Keratinocyte (primary cell): Measurements from ENCODE around the gene PARD3. TPM values are rescaled to one million over a fixed set of nuclear protein-coding genes. Genes with fewer than 3 reads are reported as not detected.
"Not testable (repeated sequence)": the region's sequence is repeated elsewhere in the genome, so short reads cannot be mapped to it uniquely, and the experiment has no call there.

Experiments
- DNase-seq: peaks from one replicate; pipeline ENCODE4 v3.0.0-alpha.2; 2011; ENCODE audit warnings: low read depth, missing footprints, low spot score
- FAIRE-seq: peaks from 2 replicates; lab custom pipeline; 2011; peaks lifted over from hg19 to GRCh38; lab: Jason Lieb, UNC
- H2AFZ ChIP-seq: 2 replicates; pipeline ENCODE4 v1.6.0; 2012; ENCODE audit warnings: low read length, control low read depth, inconsistent platforms; ENCODE audit not compliant: control insufficient read depth
- H3K27ac ChIP-seq: 2 replicates; pipeline ENCODE4 v1.5.1; 2011; ENCODE audit warnings: low read length; ENCODE audit not compliant: control insufficient read depth, insufficient read depth
- H3K27me3 ChIP-seq: 3 replicates; pipeline ENCODE4 v1.6.0; 2011; ENCODE audit warnings: low read length; ENCODE audit not compliant: control insufficient read depth, insufficient read depth; ENCODE audit errors: extremely low read depth
- H3K36me3 ChIP-seq, 2 experiments: 2 replicates in 1 of 2; 3 replicates in 1 of 2; pipeline ENCODE4 v1.5.1; 2011; ENCODE audit warnings: low read length in 2 of 2, mild to moderate bottlenecking in 1 of 2; ENCODE audit not compliant: control insufficient read depth in 2 of 2, insufficient read depth in 2 of 2; ENCODE audit errors: extremely low read depth in 1 of 2
- H3K4me1 ChIP-seq: 3 replicates; pipeline ENCODE4 v1.5.1; 2011; ENCODE audit warnings: low read length; ENCODE audit not compliant: control insufficient read depth, insufficient read depth; ENCODE audit errors: extremely low read depth
- H3K4me2 ChIP-seq: 3 replicates; pipeline ENCODE4 v1.6.0; 2011; ENCODE audit warnings: low read depth, low read length; ENCODE audit not compliant: control insufficient read depth, insufficient read depth; ENCODE audit errors: extremely low read depth
- H3K4me3 ChIP-seq, 3 experiments: fragments of 200-600 bp in 1 of 3; sonication (generic) in 1 of 3; 2 replicates in 2 of 3; 3 replicates in 1 of 3; pipeline ENCODE4 v1.5.1; 2011 to 2016; ENCODE audit warnings: low read length in 3 of 3, mild to moderate bottlenecking in 3 of 3, control low read depth in 2 of 3, inconsistent platforms in 1 of 3, low read depth in 1 of 3, mixed read lengths in 1 of 3, mixed run types in 1 of 3, moderate library complexity in 1 of 3; ENCODE audit not compliant: control insufficient read depth in 2 of 3, insufficient read depth in 2 of 3; ENCODE audit errors: extremely low read depth in 1 of 3
- H3K79me2 ChIP-seq: 2 replicates; pipeline ENCODE4 v1.6.0; 2012; ENCODE audit warnings: low read length; ENCODE audit not compliant: control insufficient read depth, insufficient read depth
- H3K9ac ChIP-seq: 3 replicates; pipeline ENCODE4 v1.6.0; 2011; ENCODE audit warnings: low read length; ENCODE audit not compliant: control insufficient read depth, insufficient read depth; ENCODE audit errors: extremely low read depth
- H3K9me1 ChIP-seq: 3 replicates; pipeline ENCODE4 v1.6.0; 2011; ENCODE audit warnings: low read length; ENCODE audit not compliant: control insufficient read depth, insufficient read depth; ENCODE audit errors: extremely low read depth
- H3K9me3 ChIP-seq: 2 replicates; pipeline ENCODE4 v1.5.1; 2012; ENCODE audit warnings: low read depth, low read length; ENCODE audit not compliant: control insufficient read depth
- H4K20me1 ChIP-seq: 3 replicates; pipeline ENCODE4 v1.6.0; 2011; ENCODE audit warnings: low read length; ENCODE audit not compliant: control insufficient read depth, insufficient read depth; ENCODE audit errors: extremely low read depth
- CTCF ChIP-seq, 3 experiments: IDR thresholded peaks in 1 of 3; conservative IDR thresholded peaks in 1 of 3; optimal IDR thresholded peaks in 1 of 3; 2 replicates in 2 of 3; 3 replicates in 1 of 3; pipeline versions ENCODE3 to v1.5.1; 2011; ENCODE audit warnings: low read length in 3 of 3, mild to moderate bottlenecking in 3 of 3, moderate library complexity in 2 of 3, control low read depth in 1 of 3, inconsistent platforms in 1 of 3; ENCODE audit not compliant: insufficient read depth in 2 of 3; ENCODE audit errors: extremely low read depth in 1 of 3
- EZH2 ChIP-seq: IDR thresholded peaks from one replicate; pipeline ENCODE4 v1.6.1; 2012; ENCODE audit warnings: inconsistent platforms, mild to moderate bottlenecking, low read length, moderate library complexity
- dilution Hi-C: fragments of 300-500 bp; cut with MboI; formaldehyde crosslinking; loops from one replicate; pipeline ENCODE4 v1.7.0; 2020; ENCODE audit warnings: low sequenced_read_pairs; ENCODE audit not compliant: extremely low pct_ligation_motif_present
- polyA plus RNA-seq, 5 experiments: library from polyadenylated mRNA; depleted of rRNA in 3 of 5; stranded (reverse) in 3 of 5; stranded (forward) in 1 of 5; unstranded in 1 of 5; fragments of >200 nt; gene quantifications; 1 replicate in 1 of 5; 2 replicates in 3 of 5; 3 replicates in 1 of 5; pipeline versions ENCODE4 v1.2.1 to v1.2.3, GENCODE V29; 2011 to 2012; ENCODE audit warnings: missing spikeins in 2 of 5, low read depth in 1 of 5, low replicate concordance in 1 of 5

PARD3 gene
- polyA plus RNA-seq, 1 donor (not counting 4 experiments of a cell fraction or from before 2014, with no cell fraction given) = 46.4 TPM

- Histone ChIP-seq H3K4me2 (peak overlapping the region; percentile 55), H3K9ac (no peak overlapping the region), H3K79me2 (peaks cover 67% of the 10 kb centered on the region), H4K20me1 (no peaks in the 10 kb centered on the region), H3K27ac (peak overlapping the region; percentile 70), H3K9me3 (no peaks in the 10 kb centered on the region), H3K4me1 (peaks cover 58% of the 10 kb centered on the region), H3K4me3 (no peak overlapping the region), H3K9me1 (no peaks in the 10 kb centered on the region), H3K27me3 (no peaks in the 10 kb centered on the region), H3K36me3 (no peaks in the 10 kb centered on the region), H2AFZ (no peak overlapping the region)
- DNase-seq = no peak
- no peak for TF ChIP-seq EZH2
- no peak for TF ChIP-seq CTCF (optimal IDR thresholded peaks at IDR 0.05 in 1 of 3, IDR thresholded peaks at IDR 0.05 in 1 of 3, conservative IDR thresholded peaks at IDR 0.05 in 1 of 3; ENCODE audit: extremely low read depth in 1 of 3, insufficient read depth in 2 of 3, low read length in 3 of 3)
- dilution Hi-C loops = no loop called here
- FAIRE-seq = no peak
Observed at GRCh38 chr10:34742456-34742855, 72.6 kb downstream of the PARD3 start.

GRCh38 chr10:34741087-34741486, 74.0 kb downstream of the PARD3 start:
- not testable (repeated sequence) for H3K27ac ChIP-seq

GRCh38 chr10:34740321-34740720, 74.8 kb downstream of the PARD3 start:
- Histone ChIP-seq H3K4me1 (peaks cover 42% of the 10 kb centered on the region), H3K9me1 (no peaks in the 10 kb centered on the region), H3K9me3 (no peaks in the 10 kb centered on the region), H3K4me2 (peak overlapping the region; percentile 73), H3K9ac (peak overlapping the region; percentile 8), H4K20me1 (no peaks in the 10 kb centered on the region), H3K79me2 (peaks cover 74% of the 10 kb centered on the region), H3K36me3 (no peaks in the 10 kb centered on the region), H3K4me3 (peak overlapping the region in 1 of 3 experiments; percentile 29), H3K27me3 (no peaks in the 10 kb centered on the region), H3K27ac (peak overlapping the region; percentile 19), H2AFZ (no peak overlapping the region)
- TF ChIP-seq CTCF (optimal IDR thresholded peaks at IDR 0.05 in 1 of 3, IDR thresholded peaks at IDR 0.05 in 1 of 3, conservative IDR thresholded peaks at IDR 0.05 in 1 of 3; ENCODE audit: extremely low read depth in 1 of 3, insufficient read depth in 2 of 3, low read length in 3 of 3) (no peak), EZH2 (no peak)
- FAIRE-seq (no peak), DNase-seq (no peak)
- dilution Hi-C loops = no loop called here

More at GRCh38 chr10:34741087-34741486, 74.0 kb downstream of the PARD3 start:
- H3K36me3 ChIP-seq, H2AFZ ChIP-seq, FAIRE-seq, H4K20me1 ChIP-seq, H3K27me3 ChIP-seq, H3K4me2 ChIP-seq, H3K9me3 ChIP-seq, H3K9me1 ChIP-seq, dilution Hi-C loops, H3K4me3 ChIP-seq, H3K9ac ChIP-seq, DNase-seq: not testable (repeated sequence)
- peaks cover 69% of the 10 kb centered on the region for H3K79me2 ChIP-seq
- H3K4me1 ChIP-seq = peaks cover 44% of the 10 kb centered on the region
